Stimulated activated CD4-positive, alpha-beta T cell treated with anti-CD3 and anti-CD28 coated beads, Interleukin-1b, Interleukin-23, amount 100 ng/mL, for 4 hours (primary cell): ENCODE measurements around the gene UMAD1.

ENCODE experiments used
- DNase-seq, 2 donors: peaks; one replicate each; pipeline ENCODE4 v3.0.0-alpha.2; 2020; ENCODE audit warnings: low read depth in 2 of 2

UMAD1 gene

DNA sequence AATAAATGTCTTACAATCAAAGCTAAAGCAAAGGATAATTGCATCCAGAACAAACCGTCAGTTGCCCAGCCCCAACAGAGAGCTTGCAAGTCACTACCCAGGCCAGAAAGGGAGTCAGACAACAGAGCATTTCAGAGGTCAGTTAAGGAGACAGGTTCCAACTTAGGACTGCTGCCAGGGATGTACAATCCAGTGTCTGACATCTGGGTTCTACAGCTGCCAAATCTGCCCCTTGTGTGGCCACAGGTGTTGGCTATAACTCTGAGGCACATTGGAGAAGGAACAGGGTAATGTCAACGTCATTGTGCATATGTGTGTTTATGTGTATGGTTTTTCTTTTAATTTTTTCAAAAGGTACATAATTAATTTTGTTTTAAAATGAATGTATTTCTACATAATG lies 242.8 kb downstream of the UMAD1 start:
- DNase-seq = no peak

DNA sequence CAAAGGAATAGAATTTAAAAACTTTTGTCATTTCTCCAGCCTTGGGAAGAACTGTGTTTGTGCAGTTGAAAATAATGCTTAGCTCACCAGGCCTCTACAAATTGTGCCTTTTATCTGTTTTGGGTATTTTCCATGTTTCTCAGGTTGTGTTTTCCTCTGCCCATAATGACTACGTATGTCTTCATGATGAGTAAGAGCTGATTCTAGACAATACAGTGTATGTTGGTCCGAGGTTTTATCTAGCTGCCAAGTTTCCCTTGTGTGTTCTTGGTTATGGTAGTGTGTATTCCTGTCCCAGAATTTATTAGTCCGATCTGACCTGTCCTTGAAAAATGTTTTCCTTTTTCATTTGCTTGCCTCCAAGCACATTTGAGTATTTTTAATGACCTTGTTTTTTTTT lies 244.3 kb downstream of the UMAD1 start:
- no peak for DNase-seq

DNA sequence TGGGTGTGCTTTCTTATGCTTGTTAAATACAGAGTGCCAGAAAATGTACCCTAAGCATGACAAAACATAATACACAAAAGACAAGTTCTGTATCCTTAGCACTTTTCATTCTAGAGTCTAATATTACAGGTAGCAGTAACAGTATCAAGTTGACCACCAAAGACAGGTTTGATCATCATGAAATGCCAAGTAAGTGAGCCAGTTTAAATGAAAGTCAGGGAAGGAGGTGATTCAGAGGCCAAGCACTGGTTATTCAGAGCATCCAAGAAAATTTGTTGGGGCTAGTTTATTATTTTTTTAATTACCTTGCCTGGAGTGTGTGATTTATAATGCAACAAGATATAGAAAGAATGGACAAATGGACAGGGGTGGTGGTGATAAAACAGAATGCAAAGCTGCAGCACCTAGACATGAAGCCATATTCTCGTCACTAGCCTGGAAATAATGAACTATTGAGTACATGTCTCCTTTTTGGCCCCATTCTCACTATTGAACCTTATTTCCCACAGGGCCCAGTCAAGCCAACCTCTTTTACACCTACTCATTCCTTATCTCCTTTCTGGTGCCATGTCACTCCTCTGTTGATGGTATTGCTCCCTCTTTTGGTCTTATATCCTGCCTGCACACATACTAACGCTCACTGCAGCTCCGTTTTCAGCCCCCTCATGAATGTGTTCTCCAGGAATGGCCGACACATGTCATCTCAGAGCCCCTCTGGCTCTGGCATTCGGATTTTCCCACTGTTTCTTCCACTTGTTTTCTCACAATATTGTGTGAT lies 249.4 kb downstream of the UMAD1 start:
- no peak for DNase-seq

DNA sequence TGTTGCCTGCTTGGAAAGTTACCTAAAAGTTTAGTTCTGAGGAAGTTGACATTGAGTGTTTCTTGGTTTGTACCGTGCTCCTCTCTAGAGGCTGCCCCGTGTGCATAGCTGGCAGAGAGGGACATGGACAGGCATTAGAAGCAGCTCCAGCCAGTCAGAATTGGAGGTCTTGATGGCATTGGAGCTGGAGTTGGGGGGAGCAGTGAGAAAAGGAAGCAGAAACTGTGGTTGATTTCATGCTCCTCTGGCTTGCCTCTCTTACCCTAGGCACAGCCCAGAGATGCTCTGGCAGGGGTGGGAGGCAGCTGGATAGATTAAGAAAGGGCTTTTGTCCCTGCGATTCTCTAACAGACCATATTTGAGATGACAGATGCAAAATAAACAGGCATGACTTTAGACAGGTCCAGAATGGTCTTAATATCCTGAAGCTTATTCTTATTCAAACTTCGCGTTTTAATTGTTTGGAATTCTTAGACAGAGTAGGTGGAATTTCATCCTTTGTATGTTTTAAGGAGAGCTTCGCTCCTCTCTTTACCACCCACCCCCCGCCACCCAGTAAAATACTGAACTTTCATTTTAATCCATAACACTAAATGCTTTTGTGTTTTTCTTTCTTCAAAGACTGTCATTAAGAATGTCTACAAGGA lies 254.6 kb downstream of the UMAD1 start:
- DNase-seq = no peak

DNA sequence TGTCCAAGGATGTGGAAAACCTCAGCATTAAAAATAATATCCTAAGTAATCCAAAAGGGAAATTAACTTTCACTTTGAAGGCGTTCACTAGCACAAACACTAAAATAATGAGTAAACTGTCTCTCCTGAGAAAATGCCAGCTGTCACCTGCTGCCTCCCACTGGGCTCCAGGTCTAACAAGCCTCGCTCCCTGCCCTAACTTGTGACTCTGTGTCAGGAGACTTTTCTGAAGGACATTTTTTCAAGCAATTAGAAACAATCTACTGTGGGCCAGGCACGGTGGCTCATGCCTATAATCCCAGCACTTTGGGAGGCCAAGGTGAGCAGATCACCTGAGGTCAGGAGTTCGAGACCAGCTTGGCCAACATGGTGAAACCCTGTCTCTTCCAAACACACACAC lies 255.2 kb downstream of the UMAD1 start:
- no peak for DNase-seq

DNA sequence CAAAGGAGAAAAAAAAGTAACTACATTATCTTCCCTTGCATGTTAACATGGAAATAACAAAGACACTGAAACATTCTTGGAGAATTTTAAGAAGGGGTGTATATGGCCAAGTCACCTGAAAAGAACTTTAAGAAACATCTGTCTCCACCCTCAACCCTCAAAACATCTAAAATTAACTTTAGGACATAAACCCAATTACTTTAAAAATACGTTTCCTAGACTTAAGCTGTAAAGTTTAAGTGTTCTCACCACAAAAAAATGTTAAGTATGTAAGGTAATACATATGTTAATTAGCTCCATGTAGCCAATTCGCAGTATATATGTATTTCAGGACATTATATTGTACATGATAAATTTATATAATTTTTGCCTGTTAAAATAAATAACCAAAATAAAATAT lies 257.0 kb downstream of the UMAD1 start:
- DNase-seq = no peak

DNA sequence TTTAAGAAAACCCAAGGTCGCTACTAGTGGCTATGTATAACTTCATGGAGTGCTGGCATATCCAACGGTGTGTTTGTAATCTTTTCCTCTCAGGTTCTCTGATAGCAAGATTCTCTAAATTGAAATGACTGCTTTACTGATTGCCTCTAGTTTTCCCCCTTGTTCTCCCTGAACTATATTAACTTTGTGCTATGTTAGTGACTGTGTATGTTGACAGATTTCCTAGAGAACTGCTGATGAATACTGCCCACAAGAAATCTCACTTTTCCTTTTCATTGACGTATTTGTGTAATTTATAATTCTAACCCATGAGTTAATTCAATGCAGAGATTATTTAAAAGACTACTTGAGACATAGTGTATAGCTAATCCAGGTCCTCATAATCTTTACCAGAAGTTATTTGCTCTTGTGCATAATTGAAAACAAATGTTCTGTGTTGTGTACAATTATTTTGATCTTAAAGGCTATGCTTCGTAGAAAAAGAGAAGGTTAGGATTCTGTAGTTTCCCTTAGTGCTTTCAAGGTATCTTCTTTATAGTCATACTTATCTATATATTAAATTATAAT lies 257.5 kb downstream of the UMAD1 start:
- DNase-seq = no peak

DNA sequence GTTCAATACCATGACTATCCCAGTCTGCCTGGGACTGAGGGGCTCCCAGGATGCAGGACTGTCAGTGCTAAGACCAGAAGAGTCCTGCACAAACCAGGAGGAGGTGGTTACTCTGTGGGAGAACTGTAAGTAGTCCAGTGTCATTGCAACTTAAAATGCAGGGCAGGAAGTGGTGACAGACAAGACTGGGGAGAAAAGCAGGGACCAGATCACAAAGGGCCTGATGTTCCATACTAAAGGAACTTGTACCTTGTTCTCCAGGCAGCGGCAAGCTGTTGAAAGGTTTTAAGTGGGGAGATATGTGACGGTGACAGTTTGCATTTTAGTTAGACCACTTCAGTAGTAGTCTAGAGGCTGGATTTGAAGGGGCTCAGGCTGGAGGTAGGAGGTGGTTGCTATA lies 262.3 kb downstream of the UMAD1 start:
- no peak for DNase-seq

DNA sequence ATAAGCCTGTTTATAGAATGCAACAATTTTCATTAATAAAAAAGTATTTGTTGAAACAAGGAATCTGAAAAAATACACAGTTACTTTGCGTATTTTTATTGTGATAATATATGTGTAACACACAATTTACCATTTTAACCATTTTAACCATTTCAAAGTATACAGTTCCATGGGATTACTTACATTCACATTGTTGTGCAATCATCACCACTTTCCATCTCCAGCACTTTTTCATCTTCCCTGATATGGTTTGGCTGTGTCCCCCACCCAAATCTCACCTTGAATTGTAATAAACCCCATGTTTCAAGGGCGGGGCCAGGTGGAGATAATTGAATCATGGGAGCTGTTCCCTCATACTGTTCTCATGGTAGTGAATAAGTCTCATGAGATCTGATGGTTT lies 266.8 kb downstream of the UMAD1 start:
- DNase-seq = no peak

DNA sequence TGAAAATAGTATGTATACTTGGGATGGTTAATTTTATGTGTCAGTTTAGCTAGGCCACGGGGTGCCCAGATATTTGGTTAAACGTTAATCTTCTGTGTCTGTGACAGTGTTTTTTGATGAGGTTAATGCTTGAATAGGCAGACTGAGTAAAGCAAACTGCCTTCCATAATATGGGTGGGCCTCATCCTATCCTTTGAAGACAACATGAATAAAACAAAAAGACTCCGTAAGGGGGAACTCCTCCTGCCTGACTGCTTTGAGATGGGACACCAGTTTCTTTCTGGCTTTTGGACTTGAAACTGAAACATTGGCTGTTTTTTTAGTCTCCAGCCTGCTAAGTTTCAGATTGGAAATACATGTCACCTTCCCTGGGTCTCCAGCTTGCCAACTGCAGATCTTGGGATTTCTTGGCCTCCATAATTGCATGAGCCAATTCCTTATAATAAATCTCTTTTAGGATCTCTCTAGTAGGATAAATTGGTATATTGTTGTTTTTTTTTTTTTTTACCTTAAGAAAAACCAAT lies 268.1 kb downstream of the UMAD1 start:
- no peak for DNase-seq

DNA sequence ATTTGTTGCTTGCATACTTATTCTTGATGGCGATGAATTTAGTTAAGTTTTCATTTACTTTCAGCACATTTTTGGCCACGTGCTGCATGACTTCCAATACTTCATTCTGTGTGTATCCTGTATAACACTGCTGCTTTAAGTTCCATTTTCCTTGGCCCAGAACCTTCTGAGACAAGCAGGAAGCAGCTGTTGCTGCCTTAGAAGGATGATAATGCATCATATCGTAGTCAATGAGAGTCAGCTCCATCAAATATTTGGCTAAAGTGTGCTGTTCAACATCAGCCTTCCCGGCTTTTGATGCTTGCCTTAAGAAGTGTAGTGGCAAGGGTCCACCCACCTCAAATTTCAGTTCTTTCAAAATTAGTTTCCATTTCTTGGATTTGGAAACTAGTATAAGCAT lies 268.8 kb downstream of the UMAD1 start:
- no peak for DNase-seq

DNA sequence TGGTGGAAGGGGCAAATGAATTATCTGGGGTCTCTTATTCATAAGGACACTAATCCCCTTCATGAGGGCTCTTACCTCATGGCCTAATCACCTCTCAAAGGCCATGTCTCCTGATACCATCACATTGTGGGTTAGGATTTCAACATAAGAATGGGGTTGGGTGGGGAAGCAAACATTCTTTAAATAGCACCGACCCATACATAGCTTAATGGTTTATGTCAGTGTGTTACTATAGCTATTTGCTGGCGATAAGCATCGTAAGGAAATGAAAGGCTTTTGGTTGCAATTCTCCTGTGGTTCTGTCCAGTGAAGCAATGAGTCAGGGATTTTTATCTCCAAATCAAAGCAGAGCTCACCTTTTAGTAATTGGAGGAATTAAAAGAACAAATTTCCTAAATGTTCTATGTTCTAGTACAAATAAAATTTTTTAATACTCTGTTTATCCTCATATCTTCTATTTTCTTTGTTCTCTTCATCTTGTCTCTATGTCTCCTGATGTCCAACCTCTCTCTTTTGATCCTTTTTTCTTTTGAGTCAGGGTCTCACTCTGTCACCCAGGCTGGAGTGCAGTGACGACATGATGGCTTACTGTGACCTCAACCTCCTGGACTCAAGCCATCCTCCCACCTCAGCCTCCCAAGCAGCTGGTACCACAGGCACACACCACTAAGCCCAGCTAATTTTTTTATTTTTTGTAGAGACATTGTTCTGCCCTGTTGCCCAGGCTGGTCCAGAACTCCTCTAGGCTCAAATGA lies 271.0 kb downstream of the UMAD1 start:
- no peak for DNase-seq

DNA sequence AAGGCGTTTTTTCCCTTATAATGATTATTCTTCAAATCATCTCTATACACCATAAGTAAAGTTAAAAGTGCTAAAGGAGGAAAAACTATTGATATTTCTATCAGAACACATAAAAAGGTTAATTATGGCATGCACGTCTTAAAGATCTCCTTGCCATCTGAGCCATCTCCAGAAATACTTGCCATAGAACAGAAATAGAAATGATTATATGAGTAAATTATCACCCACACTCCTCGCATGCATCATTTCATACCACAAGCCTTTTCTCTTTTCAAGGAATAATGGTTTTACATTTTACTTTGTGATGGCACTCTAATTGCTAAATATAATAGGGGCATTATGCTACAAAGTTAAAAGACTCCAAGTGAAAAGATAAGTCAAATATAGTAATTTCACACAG lies 272.4 kb downstream of the UMAD1 start:
- no peak for DNase-seq

DNA sequence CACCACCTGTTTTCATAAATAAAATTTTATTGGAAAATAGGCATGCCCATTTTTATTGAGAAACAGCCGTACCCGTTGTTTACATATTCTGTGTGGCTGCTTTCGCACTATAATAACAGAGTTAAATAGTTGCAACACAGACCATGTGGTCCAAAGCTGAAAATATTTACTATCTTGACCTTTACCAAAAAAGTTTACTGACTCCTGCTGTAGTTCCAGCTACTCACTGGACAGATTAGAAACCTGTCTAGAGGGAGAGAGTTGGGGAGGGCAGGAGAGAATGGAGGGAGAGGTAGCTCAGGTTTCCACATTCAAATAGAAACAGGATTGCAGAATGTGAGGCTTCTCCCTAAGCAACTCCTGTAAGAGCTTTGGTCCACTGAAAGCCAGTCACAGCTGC lies 273.0 kb downstream of the UMAD1 start:
- DNase-seq = no peak

DNA sequence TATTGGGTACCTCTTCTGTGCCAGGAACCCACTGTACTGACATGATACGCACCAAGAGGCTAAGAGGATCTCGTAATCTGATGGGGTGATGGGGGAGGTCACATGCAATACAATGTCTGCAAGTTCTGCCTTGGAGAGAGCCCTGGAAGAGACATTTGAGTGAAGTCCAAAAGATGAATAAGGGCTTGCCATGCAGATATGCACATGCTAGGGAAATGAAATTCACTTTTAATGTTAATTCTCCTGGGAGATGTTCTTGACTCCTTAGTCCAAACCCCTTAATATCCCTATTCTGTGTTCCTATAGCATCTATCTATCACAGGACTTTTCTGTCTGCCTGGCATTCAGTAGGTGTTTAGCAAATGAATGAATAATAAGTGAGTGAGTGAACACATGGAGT lies 274.0 kb downstream of the UMAD1 start:
- DNase-seq = no peak

DNA sequence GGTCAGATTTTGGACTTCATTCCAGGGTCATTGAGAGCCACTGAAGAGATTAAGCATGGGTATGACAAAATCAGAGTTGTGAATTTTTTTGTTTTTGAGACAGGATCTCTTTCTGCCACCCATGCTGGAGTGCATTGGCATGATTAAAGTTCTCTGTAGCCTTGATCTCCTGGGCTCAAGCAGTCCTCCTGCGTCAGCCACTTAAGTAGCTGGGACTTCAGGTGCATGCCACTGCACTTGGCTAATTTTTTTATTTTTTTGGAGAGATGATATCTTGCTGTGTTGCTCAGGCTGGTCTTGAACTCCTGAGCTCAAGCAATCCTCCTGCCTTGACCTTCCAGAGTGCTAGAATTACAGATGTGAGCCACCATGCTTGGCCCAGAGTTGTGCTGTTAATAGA lies 275.5 kb downstream of the UMAD1 start:
- DNase-seq = no peak

DNA sequence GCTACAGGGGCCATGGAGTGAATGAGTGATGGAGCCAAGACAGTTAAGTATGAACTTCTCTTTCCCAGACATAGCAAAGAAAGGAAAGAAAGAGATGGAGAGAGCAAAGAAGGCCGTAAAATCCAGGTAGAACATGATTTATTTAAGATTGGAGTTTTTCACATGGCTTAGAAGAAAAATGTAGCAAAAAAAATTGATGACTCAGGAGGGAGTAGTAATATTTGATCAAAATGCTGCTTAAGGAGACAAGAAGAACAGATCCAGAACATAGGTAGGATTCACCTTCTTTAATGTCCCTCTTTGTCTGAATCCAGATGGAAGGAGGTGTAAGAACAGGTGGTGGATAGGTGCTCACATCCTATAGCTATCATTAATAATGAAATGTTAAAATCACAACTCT lies 277.0 kb downstream of the UMAD1 start:
- DNase-seq = no peak

DNA sequence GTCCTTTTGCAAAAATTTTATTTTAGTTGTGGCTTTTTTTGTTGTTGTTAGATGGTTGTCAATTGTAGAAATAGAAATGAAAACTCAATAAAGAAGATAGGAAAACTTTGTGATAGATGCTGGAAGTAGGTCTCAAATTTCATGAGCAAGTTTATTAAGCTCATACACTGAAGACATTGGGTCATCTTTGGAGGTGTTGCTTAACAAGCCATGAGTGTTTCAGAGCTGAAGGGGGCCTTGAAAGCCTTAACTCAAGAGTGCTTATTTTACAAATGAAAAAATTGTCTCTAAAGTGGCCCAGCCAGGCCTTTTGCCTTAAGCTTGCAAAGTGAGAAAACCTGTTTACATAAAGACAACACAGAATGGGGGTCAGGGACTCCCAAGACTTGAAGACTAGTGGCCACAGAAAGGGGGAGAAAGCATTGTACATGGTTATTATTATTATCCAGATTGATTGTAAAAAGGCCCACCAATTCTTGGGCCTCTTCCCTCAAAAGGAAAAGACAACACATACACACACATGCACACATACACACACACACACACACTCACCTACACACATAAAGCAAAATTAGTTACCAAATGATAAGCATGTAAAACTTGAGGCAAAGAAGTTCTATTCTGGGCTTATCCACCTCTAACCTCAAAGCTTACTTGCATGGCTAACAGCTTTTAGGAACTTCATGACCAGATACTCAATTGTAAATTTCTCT lies 278.3 kb downstream of the UMAD1 start:
- DNase-seq = no peak

DNA sequence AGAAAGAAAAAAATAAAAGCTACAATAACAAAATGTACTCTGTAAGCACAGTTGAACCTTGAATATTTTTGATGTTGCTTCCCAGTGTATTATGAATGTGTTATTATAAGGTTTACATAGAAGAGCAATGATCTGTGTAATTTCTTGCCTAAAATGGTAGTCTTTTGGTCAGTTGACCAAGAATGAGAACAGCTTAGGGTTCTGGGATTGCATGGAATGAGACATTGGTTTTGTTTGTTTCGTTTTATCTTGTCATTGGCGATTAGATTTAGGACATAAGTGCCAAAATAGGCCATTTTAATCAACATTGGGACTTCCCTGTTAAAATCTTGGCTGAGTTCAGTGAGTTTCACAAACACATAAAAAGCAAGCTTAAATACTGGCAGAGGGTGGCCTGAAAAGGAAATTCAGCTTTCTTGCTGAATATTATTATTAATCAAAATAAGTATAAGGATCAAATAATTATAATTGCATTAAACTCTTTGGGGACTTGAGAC lies 278.9 kb downstream of the UMAD1 start:
- no peak for DNase-seq

DNA sequence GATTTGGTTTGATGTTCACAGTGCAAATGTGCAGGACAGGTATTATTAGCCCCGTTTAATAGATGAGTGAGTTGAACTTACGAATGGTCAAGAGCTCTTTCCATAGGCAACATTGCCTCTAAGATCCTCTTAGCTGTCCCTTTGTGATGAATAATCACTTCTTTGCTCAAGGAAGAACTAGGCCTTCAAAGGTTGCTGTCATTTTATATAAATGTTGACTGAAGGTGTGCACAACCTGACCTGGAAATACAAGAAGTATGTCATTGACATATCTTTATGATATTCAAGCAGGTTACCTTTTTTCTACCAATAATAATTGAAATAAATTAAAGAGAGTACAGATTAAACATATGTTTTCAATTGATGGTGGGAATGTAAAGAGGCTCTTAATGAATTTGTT lies 279.5 kb downstream of the UMAD1 start:
- no peak for DNase-seq

DNA sequence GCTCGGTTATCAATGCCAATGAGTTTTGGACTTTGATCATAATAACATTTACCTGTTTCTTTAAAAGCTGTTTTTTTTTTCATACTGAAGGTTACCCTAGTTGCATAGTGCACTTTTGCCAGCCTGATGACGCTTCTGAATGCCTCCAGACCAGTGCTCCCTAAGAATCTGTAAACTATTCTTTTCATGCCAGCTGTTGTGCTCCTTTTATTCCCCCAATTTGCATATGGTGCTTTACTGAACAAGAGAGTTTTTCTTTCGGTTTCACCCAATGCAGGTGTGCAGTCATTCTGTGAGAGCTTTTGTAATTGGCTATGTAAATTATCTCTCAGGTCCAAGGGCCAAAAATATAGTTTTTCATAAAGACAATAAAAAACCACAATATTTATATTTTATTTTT lies 279.9 kb downstream of the UMAD1 start:
- no peak for DNase-seq

DNA sequence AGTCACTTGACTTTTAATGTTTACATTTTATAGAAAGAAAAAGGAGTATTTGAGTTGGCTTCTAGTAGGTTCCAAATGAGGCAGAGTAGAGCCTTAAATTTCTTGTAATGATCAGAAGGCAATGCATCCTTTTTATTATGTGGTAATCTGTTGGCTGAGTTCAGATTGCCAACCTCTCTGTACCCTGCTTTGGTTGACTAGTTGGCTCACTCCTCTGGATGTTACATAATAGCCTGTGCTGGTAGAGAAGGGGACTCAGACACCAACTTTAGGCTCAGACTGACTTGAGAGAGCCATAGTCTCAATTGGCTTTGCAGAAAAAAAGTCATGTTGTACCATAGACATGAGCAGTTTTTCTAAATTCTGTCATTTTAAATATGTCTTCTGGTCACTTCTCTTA lies 281.3 kb downstream of the UMAD1 start:
- DNase-seq = no peak
